Neural progenitor cell (in vitro differentiated cells): ENCODE results near the gene CA7. TPM values are rescaled to one million over a fixed set of nuclear protein-coding genes. Genes with fewer than 3 reads are reported as not detected.

Experiments
- DNase-seq: peaks from one replicate; pipeline ENCODE4 v3.0.0-alpha.2; 2016; ENCODE audit warnings: low spot score
- H2AFZ ChIP-seq: fragments of 200-600 bp; sonication (generic); replicated peaks from 2 replicates; pipeline ENCODE4 v1.6.1; 2016; ENCODE audit warnings: antibody characterized with exemption
- H3F3A ChIP-seq: fragments of 200-600 bp; sonication (generic); 2 replicates; pipeline ENCODE4 v1.6.1; 2016; ENCODE audit warnings: antibody characterized with exemption, low read depth
- H3K27ac ChIP-seq: fragments of 200-600 bp; sonication (generic); 2 replicates; pipeline ENCODE4 v1.5.1; 2016; ENCODE audit warnings: mild to moderate bottlenecking
- H3K27me3 ChIP-seq: fragments of 200-600 bp; sonication (generic); 2 replicates; pipeline ENCODE4 v1.6.1; 2016; ENCODE audit warnings: mild to moderate bottlenecking, moderate library complexity
- H3K36me3 ChIP-seq: fragments of 200-600 bp; sonication (generic); 2 replicates; pipeline ENCODE4 v1.5.1; 2016
- H3K4me1 ChIP-seq: fragments of 200-600 bp; sonication (generic); 2 replicates; pipeline ENCODE4 v1.6.1; 2016; ENCODE audit warnings: mixed run types
- H3K4me2 ChIP-seq: fragments of 200-600 bp; sonication (generic); 2 replicates; pipeline ENCODE4 v1.6.1; 2016
- H3K4me3 ChIP-seq: fragments of 200-600 bp; sonication (generic); 2 replicates; pipeline ENCODE4 v1.5.1; 2016
- H3K79me2 ChIP-seq: fragments of 200-600 bp; sonication (generic); 2 replicates; pipeline ENCODE4 v1.6.1; 2016; ENCODE audit warnings: low read depth
- H3K9ac ChIP-seq: fragments of 200-600 bp; sonication (generic); 2 replicates; pipeline ENCODE4 v1.6.1; 2016
- H3K9me3 ChIP-seq: fragments of 200-600 bp; sonication (generic); 2 replicates; pipeline ENCODE4 v1.5.1; 2016; ENCODE audit warnings: low read depth
- H4K20me1 ChIP-seq: fragments of 200-600 bp; sonication (generic); 2 replicates; pipeline ENCODE4 v1.6.1; 2016; ENCODE audit warnings: low read depth
- H3K27ac Mint-ChIP-seq: 3 replicates; pipeline ENCODE4 v1.8.0; 2021; ENCODE audit warnings: mixed read lengths
- H3K27me3 Mint-ChIP-seq: 2 replicates; pipeline ENCODE4 v1.8.0; 2022; ENCODE audit warnings: low read depth, mild to moderate bottlenecking, inconsistent platforms, moderate library complexity, mixed read lengths; ENCODE audit not compliant: insufficient read depth
- H3K36me3 Mint-ChIP-seq: 3 replicates; pipeline ENCODE4 v1.8.0; 2021; ENCODE audit warnings: mixed read lengths
- H3K4me1 Mint-ChIP-seq: 3 replicates; pipeline ENCODE4 v1.8.0; 2021; ENCODE audit warnings: mixed read lengths
- H3K4me3 Mint-ChIP-seq: 3 replicates; pipeline ENCODE4 v1.8.0; 2021; ENCODE audit warnings: mild to moderate bottlenecking, moderate library complexity, mixed read lengths
- H3K9me3 Mint-ChIP-seq: 3 replicates; pipeline ENCODE4 v1.8.0; 2020; ENCODE audit warnings: mixed read lengths
- EZH2 ChIP-seq: fragments of 200-600 bp; sonication (generic); IDR thresholded peaks from 2 replicates; pipeline ENCODE4 v1.6.1; 2017; ENCODE audit warnings: antibody characterized with exemption, mild to moderate bottlenecking, moderate library complexity
- EZH2phosphoT487 ChIP-seq: fragments of 200-600 bp; sonication (generic); IDR thresholded peaks from 2 replicates; pipeline ENCODE4 v1.6.1; 2017; ENCODE audit warnings: antibody characterized with exemption
- total RNA-seq: library from RNA; depleted of rRNA; stranded (reverse); fragments of >200 nt; gene quantifications from 2 replicates; pipeline ENCODE4 v1.2.3, GENCODE V29; 2015; ENCODE audit warnings: low replicate concordance
- TF ChIP-seq, protein P1 (sequence below): fragments of 200-600 bp; sonication (generic); IDR thresholded peaks from 2 replicates; pipeline ENCODE4 v1.5.1; 2017; ENCODE audit warnings: antibody characterized with exemption, mild to moderate bottlenecking

The CA7 gene
- total RNA-seq, 1 donor from 2014 or later = not detected

- Histone ChIP-seq H3K36me3 (peaks cover 3% of the 10 kb centered on the region), H3F3A (no peaks in the 10 kb centered on the region), H3K4me2 (no peak overlapping the region), H3K9ac (no peak overlapping the region), H3K27me3 (no peaks in the 10 kb centered on the region), H3K9me3 (no peaks in the 10 kb centered on the region), H4K20me1 (peaks cover 14% of the 10 kb centered on the region), H3K27ac (no peak overlapping the region), H3K4me3 (no peak overlapping the region), H3K4me1 (no peaks in the 10 kb centered on the region), H3K79me2 (no peaks in the 10 kb centered on the region), H2AFZ (no peak overlapping the region)
- no peak for DNase-seq
- Mint-ChIP-seq H3K27ac (no peak overlapping the region), H3K4me3 (no peak overlapping the region), H3K27me3 (peaks cover 2% of the 10 kb centered on the region), H3K9me3 (no peaks in the 10 kb centered on the region), H3K36me3 (peaks cover 5% of the 10 kb centered on the region), H3K4me1 (peaks cover 2% of the 10 kb centered on the region)
- TF ChIP-seq, protein P1, sequence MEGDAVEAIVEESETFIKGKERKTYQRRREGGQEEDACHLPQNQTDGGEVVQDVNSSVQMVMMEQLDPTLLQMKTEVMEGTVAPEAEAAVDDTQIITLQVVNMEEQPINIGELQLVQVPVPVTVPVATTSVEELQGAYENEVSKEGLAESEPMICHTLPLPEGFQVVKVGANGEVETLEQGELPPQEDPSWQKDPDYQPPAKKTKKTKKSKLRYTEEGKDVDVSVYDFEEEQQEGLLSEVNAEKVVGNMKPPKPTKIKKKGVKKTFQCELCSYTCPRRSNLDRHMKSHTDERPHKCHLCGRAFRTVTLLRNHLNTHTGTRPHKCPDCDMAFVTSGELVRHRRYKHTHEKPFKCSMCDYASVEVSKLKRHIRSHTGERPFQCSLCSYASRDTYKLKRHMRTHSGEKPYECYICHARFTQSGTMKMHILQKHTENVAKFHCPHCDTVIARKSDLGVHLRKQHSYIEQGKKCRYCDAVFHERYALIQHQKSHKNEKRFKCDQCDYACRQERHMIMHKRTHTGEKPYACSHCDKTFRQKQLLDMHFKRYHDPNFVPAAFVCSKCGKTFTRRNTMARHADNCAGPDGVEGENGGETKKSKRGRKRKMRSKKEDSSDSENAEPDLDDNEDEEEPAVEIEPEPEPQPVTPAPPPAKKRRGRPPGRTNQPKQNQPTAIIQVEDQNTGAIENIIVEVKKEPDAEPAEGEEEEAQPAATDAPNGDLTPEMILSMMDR = no peak
- TF ChIP-seq EZH2phosphoT487 (no peak), EZH2 (no peak)
These were observed 46.6 kb downstream of the CA7 start for GRCh38 chr16:66890799-66891198.

DNA sequence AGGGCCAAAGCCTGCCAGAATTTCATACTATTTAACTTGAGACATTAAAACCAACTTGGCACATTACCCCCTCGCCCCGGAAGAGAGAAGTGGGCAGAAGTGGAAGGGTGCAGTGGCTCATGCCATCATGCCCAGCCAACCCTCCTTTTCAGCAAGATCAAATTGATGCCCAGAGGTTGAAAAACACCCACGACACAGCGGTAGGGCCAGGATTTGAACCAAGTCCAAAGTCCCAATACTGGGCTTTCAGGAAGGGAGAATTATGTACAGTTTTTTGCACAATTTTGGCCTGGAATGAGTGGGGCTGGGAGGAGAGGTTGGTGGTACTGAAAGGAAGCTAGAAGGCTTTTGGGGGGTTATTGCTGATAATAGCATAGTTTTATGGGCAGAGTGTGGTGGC, 47.1 kb downstream of the CA7 start:
- no peak overlapping the region for H2AFZ ChIP-seq

GRCh38 chr16:66891797-66892196, 47.6 kb downstream of the CA7 start:
- Histone ChIP-seq H3K79me2 (no peaks in the 10 kb centered on the region), H3K9me3 (no peaks in the 10 kb centered on the region), H3K9ac (no peak overlapping the region), H3K4me1 (no peaks in the 10 kb centered on the region), H3K36me3 (peaks cover 3% of the 10 kb centered on the region), H3F3A (no peaks in the 10 kb centered on the region), H2AFZ (no peak overlapping the region), H3K27me3 (no peaks in the 10 kb centered on the region), H4K20me1 (peaks cover 6% of the 10 kb centered on the region), H3K27ac (no peak overlapping the region), H3K4me2 (no peak overlapping the region), H3K4me3 (no peak overlapping the region)
- TF ChIP-seq EZH2phosphoT487 = no peak
- TF ChIP-seq, protein P1 = no peak
- H3K4me3 Mint-ChIP-seq = no peak overlapping the region
- no peak for DNase-seq
- H3K27me3 Mint-ChIP-seq = peaks cover 4% of the 10 kb centered on the region
- no peaks in the 10 kb centered on the region for H3K9me3 Mint-ChIP-seq
- no peak overlapping the region for H3K27ac Mint-ChIP-seq
- H3K36me3 Mint-ChIP-seq = peaks cover 1% of the 10 kb centered on the region
- peaks cover 2% of the 10 kb centered on the region for H3K4me1 Mint-ChIP-seq

More for the DNA sequence above, 47.1 kb downstream of the CA7 start:
- Histone ChIP-seq H3K27ac (no peak overlapping the region), H3F3A (no peaks in the 10 kb centered on the region), H3K4me2 (no peak overlapping the region), H3K27me3 (no peaks in the 10 kb centered on the region), H3K4me1 (no peaks in the 10 kb centered on the region), H4K20me1 (peaks cover 8% of the 10 kb centered on the region), H3K79me2 (no peaks in the 10 kb centered on the region), H3K36me3 (peaks cover 3% of the 10 kb centered on the region), H3K9me3 (no peaks in the 10 kb centered on the region), H3K4me3 (no peak overlapping the region), H3K9ac (no peak overlapping the region)
- H3K9me3 Mint-ChIP-seq = no peaks in the 10 kb centered on the region
- peaks cover 4% of the 10 kb centered on the region for H3K27me3 Mint-ChIP-seq
- H3K4me1 Mint-ChIP-seq = peaks cover 2% of the 10 kb centered on the region
- no peak overlapping the region for H3K27ac Mint-ChIP-seq
- H3K36me3 Mint-ChIP-seq = peaks cover 5% of the 10 kb centered on the region
- no peak for DNase-seq
- TF ChIP-seq EZH2phosphoT487 = no peak
- TF ChIP-seq EZH2 = no peak
- TF ChIP-seq, protein P1 = no peak
- H3K4me3 Mint-ChIP-seq = no peak overlapping the region

- H3F3A ChIP-seq = no peaks in the 10 kb centered on the region
- no peaks in the 10 kb centered on the region for H3K4me1 ChIP-seq
- no peak overlapping the region for H3K4me2 ChIP-seq
- no peak for DNase-seq
- H3K9ac ChIP-seq = no peak overlapping the region
- no peak overlapping the region for H3K4me3 Mint-ChIP-seq
- H3K9me3 Mint-ChIP-seq = no peaks in the 10 kb centered on the region
- no peak overlapping the region for H2AFZ ChIP-seq
- no peaks in the 10 kb centered on the region for H3K36me3 Mint-ChIP-seq
- no peak overlapping the region for H3K27ac Mint-ChIP-seq
- peaks cover 5% of the 10 kb centered on the region for H3K4me1 Mint-ChIP-seq
- no peaks in the 10 kb centered on the region for H3K9me3 ChIP-seq
- H3K4me3 ChIP-seq = no peak overlapping the region
- peaks cover 5% of the 10 kb centered on the region for H3K27me3 Mint-ChIP-seq
- H3K27ac ChIP-seq = no peak overlapping the region
- no peaks in the 10 kb centered on the region for H4K20me1 ChIP-seq
- no peaks in the 10 kb centered on the region for H3K79me2 ChIP-seq
- H3K27me3 ChIP-seq = no peaks in the 10 kb centered on the region
- TF ChIP-seq EZH2 = no peak
- TF ChIP-seq, protein P1 = no peak
- TF ChIP-seq EZH2phosphoT487 = no peak
- no peaks in the 10 kb centered on the region for H3K36me3 ChIP-seq
These were observed 49.8 kb downstream of the CA7 start for GRCh38 chr16:66894055-66894454.
